Measurements from ENCODE around the gene KLHL20.
A peak's percentile ranks its signal among the peaks of the same experiment; 100 is the strongest.
"Not testable (repeated sequence)": the region's sequence is repeated elsewhere in the genome, so short reads cannot be mapped to it uniquely, and the experiment has no call there.

KLHL20 gene
- 30.3 to 47.8 (median 42.8) reads per million in 3 experiments for total RNA-seq

- DNase-seq, result peak; percentile 88
Observed at GRCh38 chr1:173714759-173715537, at the start of gene KLHL20. TSS of gene KLHL20 (plus strand) at chr1:173714981. CDS start at chr1:173716044, 1,063 bp downstream.

GRCh38 chr1:173666646-173667045, 48.1 kb upstream of the KLHL20 start:
- no peak for DNase-seq

GRCh38 chr1:173669491-173669941, 45.3 kb upstream of the KLHL20 start, which contains the start of gene ANKRD45:
TSS of gene ANKRD45 (minus strand) at chr1:173669851. CDS start at chr1:173659418, 10,433 bp downstream.
- no peak for DNase-seq

- not testable (repeated sequence) for DNase-seq
Observed at GRCh38 chr1:173674496-173674895, 40.3 kb upstream of the KLHL20 start.

- DNase-seq, result not testable (repeated sequence)
Observed at GRCh38 chr1:173680152-173680551, 34.6 kb upstream of the KLHL20 start.

GRCh38 chr1:173682184-173682583, 32.6 kb upstream of the KLHL20 start:
- no peak for DNase-seq

- DNase-seq, result not testable (repeated sequence)
Observed at GRCh38 chr1:173683838-173684237, 30.9 kb upstream of the KLHL20 start.

- not testable (repeated sequence) for DNase-seq
Observed at GRCh38 chr1:173685121-173685520, 29.7 kb upstream of the KLHL20 start.

- DNase-seq, result no peak
Observed at GRCh38 chr1:173688300-173688699, 26.5 kb upstream of the KLHL20 start.

GRCh38 chr1:173693238-173693637, 21.5 kb upstream of the KLHL20 start:
- DNase-seq, result no peak

- not testable (repeated sequence) for DNase-seq
Observed at GRCh38 chr1:173701299-173701698, 13.5 kb upstream of the KLHL20 start.

- DNase-seq, result no peak
Observed at GRCh38 chr1:173702736-173703135, 12.0 kb upstream of the KLHL20 start.

- DNase-seq, result no peak
Observed at GRCh38 chr1:173705117-173705516, 9.7 kb upstream of the KLHL20 start.

GRCh38 chr1:173708787-173709186, 6.0 kb upstream of the KLHL20 start:
- no peak for DNase-seq

- no peak for DNase-seq
Observed at GRCh38 chr1:173714441-173714758, 381 bp upstream of the KLHL20 start.

GRCh38 chr1:173715538-173715844, 710 bp downstream of the KLHL20 start:
- no peak for DNase-seq

GRCh38 chr1:173717238-173717637, 2.5 kb downstream of the KLHL20 start:
- no peak for DNase-seq

GRCh38 chr1:173731331-173731730, 16.6 kb downstream of the KLHL20 start:
- not testable (repeated sequence) for DNase-seq

GRCh38 chr1:173733912-173734311, 19.1 kb downstream of the KLHL20 start:
- DNase-seq, result no peak

GRCh38 chr1:173736104-173736503, 21.3 kb downstream of the KLHL20 start:
- DNase-seq, result not testable (repeated sequence)

- no peak for DNase-seq
Observed at GRCh38 chr1:173742203-173742886, 27.6 kb downstream of the KLHL20 start.

- DNase-seq, result no peak
Observed at GRCh38 chr1:173744651-173745050, 29.9 kb downstream of the KLHL20 start.

- DNase-seq, result no peak
Observed at GRCh38 chr1:173749137-173749536, 34.4 kb downstream of the KLHL20 start.

- DNase-seq, result no peak
Observed at GRCh38 chr1:173753830-173754229, 39.0 kb downstream of the KLHL20 start.

Measured in central memory CD4-positive, alpha-beta T cell (primary cell).